Gastroesophageal sphincter (tissue), 3 donors: ENCODE data around the gene NOTUM.

ENCODE experiments used
- EP300 ChIP-seq: sonication (generic); formaldehyde crosslinking; IDR thresholded peaks from one replicate; pipeline ENCODE4 v1.6.1; 2017; ENCODE audit warnings: antibody characterized with exemption, mild to moderate bottlenecking
- POLR2A ChIP-seq, 2 donors: fragments of 450-650 bp; IDR thresholded peaks; one replicate each; pipeline ENCODE4 v1.6.1; 2017; ENCODE audit warnings: antibody characterized with exemption in 2 of 2, mild to moderate bottlenecking in 2 of 2, moderate library complexity in 1 of 2
- TF ChIP-seq, protein P1 (sequence below), 4 experiments: fragments of 200-600 bp in 2 of 4; fragments of 450-650 bp in 2 of 4; sonication (generic) in 1 of 4; IDR thresholded peaks; one replicate each; pipeline ENCODE4 v1.5.1; 2017 to 2019; ENCODE audit warnings: antibody characterized with exemption in 4 of 4, mild to moderate bottlenecking in 2 of 4, moderate library complexity in 2 of 4

DNA sequence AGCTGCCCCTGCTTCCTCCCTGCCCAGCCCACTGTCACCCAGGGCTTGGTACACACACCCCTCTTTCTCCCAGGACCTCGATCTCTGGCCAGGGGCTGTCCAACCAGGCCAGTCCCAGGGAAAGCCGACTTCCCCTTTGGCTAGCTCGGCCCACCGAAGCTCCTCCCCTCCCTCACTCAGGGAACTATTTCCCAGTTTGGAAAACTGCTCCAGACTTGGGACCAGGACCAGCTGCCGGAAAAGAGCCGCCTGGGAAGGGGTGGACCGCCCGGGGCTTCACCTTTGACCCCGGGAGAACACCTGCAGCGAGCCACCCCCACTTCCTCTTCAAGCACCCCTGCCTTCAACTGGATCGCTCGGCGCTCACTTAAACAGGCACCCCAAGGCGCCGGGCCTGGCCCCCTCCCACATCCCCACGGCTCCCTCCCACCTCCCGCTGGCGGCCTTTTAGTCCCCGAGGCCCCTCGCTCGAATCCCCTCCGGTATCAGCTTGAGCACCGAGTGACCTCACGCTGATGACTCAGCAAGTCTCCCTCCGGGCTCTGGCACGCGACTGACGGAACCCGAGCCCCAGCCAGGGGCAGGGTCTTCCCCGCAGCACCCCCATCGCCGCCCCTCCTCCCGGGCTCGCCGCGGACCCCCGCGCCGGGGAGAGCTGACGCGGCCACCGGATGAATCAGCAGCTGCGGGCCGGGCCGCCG lies 34.4 kb downstream of the NOTUM start:
- TF ChIP-seq, protein P1, sequence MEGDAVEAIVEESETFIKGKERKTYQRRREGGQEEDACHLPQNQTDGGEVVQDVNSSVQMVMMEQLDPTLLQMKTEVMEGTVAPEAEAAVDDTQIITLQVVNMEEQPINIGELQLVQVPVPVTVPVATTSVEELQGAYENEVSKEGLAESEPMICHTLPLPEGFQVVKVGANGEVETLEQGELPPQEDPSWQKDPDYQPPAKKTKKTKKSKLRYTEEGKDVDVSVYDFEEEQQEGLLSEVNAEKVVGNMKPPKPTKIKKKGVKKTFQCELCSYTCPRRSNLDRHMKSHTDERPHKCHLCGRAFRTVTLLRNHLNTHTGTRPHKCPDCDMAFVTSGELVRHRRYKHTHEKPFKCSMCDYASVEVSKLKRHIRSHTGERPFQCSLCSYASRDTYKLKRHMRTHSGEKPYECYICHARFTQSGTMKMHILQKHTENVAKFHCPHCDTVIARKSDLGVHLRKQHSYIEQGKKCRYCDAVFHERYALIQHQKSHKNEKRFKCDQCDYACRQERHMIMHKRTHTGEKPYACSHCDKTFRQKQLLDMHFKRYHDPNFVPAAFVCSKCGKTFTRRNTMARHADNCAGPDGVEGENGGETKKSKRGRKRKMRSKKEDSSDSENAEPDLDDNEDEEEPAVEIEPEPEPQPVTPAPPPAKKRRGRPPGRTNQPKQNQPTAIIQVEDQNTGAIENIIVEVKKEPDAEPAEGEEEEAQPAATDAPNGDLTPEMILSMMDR (IDR thresholded peaks at IDR 0.05), result no peak
- no peak for TF ChIP-seq EP300
- TF ChIP-seq POLR2A (IDR thresholded peaks at IDR 0.05), result no peak
